ENCODE measurements around the gene PPM1L. TPM values are rescaled to one million over a fixed set of nuclear protein-coding genes. Genes with fewer than 3 reads are reported as not detected.
A peak's percentile ranks its signal among the peaks of the same experiment; 100 is the strongest.
"Not testable (repeated sequence)": the region's sequence is repeated elsewhere in the genome, so short reads cannot be mapped to it uniquely, and the experiment has no call there.

PPM1L gene
- total RNA-seq, 1 experiment from 2014 or later = 0.41 TPM

DNA sequence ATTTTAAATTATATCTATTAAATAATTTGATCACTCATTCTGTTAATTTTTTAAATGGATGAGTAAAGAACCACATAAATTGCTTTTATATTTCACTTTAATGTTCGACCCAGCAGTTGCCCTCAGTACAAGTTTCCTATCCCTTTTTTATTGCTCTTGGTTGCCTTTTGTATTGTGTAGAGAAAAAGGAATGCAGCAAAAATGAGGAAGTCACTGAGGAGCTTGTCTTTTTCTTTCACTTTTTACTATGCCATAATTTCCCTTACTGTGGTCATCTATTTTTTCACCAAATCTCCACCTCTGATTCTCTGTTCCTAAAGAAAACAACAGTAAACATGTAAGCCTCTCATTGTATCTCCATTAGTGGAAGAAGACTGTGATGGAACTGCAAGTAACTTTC, 226.5 kb downstream of the PPM1L start:
- DNase-seq (ENCODE audit: low spot score) = no peak

DNA sequence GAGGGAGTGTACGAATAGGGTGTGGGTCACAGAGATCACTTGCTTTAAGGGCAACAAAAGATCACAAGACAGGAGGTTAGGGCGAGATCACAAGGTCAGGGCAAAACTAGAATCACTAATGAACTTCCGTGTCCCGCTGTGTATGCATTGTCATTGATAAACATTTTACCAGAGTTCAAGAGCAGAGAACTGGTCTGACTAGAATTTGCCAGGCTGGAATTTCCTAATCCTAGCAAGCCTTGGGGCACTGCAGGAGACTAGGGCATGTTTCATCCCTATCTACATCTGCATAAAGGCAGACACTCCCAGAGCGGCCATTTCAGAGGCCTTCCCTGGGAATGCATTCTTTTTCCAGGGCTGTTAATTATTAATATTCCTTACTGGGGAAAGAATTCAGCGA, 227.9 kb downstream of the PPM1L start:
- not testable (repeated sequence) for DNase-seq (ENCODE audit: low spot score)

DNA sequence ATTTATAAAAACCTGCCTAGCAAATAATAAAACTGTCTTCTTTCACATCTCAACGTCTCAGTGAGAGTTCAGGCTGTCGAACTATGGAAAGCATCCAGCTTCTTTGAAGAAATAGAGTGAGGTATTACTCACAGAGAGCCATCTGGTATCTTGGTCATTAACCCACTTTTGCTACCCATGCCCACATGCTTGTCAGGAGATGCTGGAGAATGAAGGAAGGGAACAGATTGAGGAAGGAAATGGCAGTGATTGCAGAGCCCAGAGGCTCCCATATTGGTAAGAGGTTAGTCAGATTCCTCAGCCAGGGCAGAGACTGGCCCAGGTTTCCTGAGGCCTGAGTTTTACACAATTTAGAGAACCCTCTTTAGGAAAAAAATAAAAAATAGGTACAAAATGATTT, 230.0 kb downstream of the PPM1L start:
- no peak for DNase-seq (ENCODE audit: low spot score)

- no peak for DNase-seq (ENCODE audit: low spot score)
These were observed 232.2 kb downstream of the PPM1L start for GRCh38 chr3:160987982-160988964.

DNA sequence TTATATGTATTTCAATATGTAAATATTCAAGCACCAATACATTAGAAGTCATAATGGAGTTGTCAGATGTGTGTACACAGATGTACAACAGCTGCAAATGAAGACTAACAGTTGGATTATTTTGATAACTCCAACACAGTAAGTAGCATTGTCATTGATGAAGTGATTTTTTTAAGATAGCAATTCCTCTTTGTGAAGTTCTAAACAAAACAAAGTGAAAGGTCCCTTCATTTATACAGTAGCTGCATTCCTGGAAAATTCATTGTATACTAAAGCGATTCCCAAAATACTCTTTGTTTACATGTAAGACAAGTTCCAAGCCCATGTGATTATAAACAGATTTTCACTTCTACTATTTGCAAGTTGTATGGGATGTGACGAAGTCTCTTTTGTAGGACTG, 234.4 kb downstream of the PPM1L start:
- no peak for DNase-seq (ENCODE audit: low spot score)

GRCh38 chr3:160992712-160993111, 236.7 kb downstream of the PPM1L start:
- DNase-seq (ENCODE audit: low spot score) = no peak

DNA sequence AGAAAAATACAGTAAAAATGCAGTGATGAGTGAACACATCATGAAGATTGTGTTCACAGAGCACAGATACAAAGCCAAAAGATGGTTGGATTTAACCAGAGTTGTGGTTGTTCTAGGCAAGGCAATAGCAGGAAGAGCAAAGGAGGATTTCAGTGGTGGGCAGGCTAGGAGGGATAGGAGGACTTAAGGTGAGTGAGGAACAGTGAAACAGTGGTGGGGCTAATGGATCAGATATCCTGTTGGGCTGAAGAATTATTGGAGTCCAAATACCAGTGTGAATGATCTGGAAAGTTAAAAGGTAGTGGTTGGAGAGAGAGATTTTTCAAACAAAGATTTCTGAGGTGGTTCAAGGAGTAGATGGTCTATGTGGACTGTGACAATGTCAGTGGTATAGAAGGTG, 240.8 kb downstream of the PPM1L start:
- DNase-seq (ENCODE audit: low spot score) = no peak

DNA sequence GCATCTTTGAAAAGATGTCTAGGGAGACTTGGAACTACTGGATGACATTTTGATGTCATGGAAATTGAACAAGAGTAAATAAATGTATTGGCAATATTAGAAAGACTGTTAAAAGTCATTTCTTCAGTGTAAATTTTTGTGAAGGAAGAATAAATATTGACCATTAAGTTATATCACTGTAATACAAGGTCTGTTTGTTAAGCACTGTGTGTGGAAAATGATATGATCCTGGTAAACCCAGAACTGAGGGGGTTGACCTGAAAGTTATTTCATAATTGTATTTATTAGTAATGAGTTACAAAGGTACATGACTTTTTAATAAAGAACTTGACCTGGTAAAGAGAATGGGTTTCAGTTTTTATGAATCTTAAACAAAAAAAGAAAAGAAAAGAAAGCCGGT, 242.6 kb downstream of the PPM1L start:
- no peak for DNase-seq (ENCODE audit: low spot score)

DNA sequence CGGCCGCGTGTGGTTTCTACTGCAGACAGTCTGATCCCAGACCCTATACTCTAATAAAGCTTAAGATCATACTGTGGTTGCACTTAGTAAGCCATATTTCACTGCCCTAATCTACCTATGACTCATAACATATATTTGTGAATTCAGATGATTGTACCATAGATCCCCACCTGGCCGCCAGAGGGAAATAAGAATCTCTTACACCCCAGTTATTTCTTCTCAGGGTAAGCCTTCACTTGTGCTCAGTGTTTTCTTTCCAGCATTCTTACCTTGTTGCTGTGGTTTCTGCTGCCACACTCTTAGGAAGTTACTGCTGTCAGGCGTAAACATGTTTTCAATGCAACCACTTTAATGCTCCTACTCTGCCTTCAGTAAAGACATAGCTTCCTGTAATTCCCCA, 243.2 kb downstream of the PPM1L start:
- peak; percentile 48 for DNase-seq (ENCODE audit: low spot score)

- no peak for DNase-seq (ENCODE audit: low spot score)
These were observed 252.1 kb downstream of the PPM1L start for GRCh38 chr3:161008086-161008485.

DNA sequence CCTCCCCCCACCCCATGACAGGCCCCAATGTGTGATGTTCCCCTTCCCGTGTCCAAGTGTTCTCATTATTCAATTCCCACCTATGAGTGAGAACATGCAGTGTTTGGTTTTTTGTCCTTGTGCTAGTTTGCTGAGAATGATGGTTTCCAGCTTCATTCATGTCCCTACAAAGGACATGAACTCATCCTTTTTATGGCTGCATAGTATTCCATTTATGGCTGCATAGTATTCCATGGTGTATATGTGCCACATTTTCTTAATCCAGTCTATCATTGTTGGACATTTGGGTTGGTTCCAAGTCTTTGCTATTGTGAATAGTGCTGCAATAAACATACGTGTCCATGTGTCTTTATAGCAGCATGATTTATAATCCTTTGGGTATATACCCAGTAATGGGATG, 254.1 kb downstream of the PPM1L start:
- not testable (repeated sequence) for DNase-seq (ENCODE audit: low spot score)

- no peak for DNase-seq (ENCODE audit: low spot score)
These were observed 259.1 kb downstream of the PPM1L start for GRCh38 chr3:161014843-161015749.

DNA sequence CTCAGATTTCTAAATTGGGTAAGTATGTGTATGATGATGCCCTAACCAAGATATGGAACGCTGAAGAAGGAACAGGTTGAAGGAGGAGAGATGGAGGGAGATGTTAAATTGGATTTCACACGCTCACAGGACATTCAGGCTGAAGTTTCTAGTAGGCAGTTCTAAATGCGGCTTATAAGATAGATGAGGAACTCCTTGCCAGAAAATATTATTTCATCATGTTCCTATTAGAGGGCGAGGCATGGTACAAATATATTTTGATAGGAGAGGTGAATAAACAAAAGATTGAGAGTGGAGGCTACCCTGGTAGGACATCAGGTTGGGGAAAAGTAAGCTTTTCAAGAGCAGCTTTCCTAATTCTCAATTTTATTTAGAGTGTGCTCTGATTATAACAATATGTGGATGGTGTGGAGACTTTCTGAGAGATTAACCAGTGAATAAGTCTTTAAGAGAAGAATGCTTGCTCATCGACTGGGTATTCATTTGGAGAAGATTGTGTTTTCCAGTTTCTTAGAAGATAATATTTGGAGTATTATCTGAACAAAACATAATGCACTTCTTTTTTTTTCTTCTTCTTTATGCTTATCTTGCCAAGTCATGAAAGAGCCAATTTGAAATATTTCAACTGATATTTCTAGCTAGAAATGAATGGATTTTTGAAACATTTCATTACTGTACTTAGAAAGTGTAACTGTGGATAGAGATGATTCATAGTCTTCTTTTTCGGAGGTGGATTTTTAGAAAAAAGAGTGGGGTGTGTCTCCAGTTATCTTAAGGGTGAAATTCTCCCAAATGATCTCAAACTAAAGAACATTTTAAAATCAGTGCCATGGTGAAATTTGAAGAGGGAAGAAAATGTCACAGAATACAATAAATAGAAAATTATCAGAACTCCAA, 260.6 kb downstream of the PPM1L start:
- DNase-seq (ENCODE audit: low spot score) = no peak

DNA sequence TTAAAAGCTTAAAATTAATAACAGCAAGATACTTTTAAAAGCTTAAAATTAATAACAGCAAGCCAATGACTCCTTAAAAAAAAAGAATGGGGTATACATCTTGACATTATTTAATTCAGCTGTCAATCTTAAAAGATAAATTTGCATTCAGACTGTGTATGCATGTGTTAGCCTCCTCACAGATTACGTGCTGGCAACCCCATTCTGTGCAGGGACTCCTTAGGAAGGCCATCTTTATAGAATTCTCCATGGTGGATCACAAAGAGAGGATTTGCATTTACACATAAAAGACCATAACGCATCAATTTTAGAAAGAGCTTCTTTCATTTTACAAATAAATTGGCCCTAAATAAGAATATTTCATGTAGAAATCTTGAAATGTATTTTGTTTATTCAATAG, 261.9 kb downstream of the PPM1L start:
- DNase-seq (ENCODE audit: low spot score) = no peak

- no peak for DNase-seq (ENCODE audit: low spot score)
These were observed 264.2 kb downstream of the PPM1L start for GRCh38 chr3:161020256-161020655.

DNA sequence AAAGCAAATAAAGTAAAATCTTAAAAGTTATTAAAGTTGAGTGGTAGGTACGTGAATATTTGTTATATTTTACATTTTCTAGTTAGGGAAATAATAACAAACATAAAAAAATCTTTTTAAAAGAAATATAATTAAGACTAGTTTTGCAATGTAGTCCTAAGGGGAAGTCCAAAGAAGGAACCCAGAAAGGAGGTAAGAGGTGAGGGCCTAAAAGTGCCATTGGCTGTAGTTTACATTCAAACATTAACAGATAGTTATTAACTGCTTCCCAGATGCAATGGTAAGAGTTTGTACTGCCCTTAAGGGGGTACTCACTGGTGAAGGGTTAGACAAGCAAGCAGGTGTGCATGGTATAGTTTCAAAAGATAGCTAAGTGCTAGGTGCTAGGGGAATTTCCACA, 269.9 kb downstream of the PPM1L start:
- DNase-seq (ENCODE audit: low spot score) = no peak

- DNase-seq (ENCODE audit: low spot score) = no peak
These were observed 270.8 kb downstream of the PPM1L start for GRCh38 chr3:161026612-161027510.

DNA sequence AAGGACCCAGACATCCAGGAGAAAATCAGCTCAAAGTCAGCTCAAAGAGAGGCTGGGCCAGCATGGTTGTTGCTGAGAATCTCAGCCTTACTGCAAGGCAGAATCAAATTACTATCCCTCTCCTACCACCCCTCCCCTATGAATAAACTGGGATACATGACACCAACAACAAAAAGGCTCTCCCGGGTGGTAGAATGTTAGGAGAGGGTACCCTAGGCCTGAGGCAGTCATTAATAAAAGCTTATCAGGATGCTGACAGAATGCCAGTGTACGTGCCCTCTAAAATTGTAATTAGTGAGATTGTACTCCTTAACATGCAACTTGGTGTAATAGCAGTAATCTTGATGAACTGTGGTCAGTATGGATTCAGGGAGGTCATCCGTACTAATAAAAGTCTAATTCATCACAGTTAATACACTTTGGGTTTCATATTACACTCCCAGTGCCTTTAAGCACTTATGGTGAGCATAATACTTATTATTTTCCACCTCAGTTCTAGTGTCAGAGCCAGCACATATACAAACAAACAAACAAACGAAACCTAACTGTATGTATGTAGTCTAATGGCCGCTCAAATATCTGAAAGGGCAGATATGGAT, 272.6 kb downstream of the PPM1L start:
- no peak for DNase-seq (ENCODE audit: low spot score)

DNA sequence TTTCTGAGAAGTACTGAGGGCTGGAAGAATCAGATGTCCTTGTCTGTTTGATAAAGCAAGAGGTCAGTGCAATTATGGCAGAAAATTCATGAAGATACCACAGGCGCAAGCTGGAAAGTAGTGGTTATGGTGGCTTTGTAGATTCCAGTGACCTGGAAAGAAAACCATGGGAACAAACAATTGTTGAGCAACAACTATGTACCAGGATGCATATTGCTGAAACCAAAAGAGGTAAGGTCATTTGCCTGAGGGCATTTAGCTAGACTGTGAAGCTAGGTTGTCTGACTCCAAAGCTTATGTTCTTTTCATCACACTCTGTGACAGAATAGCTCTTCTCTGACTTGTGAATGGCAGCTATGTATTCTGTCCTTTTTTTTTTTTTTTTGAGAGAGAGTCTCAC, 275.1 kb downstream of the PPM1L start:
- no peak for DNase-seq (ENCODE audit: low spot score)
